Measurements from ENCODE around the gene DSG3. TPM values are rescaled to one million over a fixed set of nuclear protein-coding genes. Genes with fewer than 3 reads are reported as not detected.
A peak's percentile ranks its signal among the peaks of the same experiment; 100 is the strongest.

Gene DSG3
- total RNA-seq, 1 donor from 2014 or later: 1.1 TPM

DNA sequence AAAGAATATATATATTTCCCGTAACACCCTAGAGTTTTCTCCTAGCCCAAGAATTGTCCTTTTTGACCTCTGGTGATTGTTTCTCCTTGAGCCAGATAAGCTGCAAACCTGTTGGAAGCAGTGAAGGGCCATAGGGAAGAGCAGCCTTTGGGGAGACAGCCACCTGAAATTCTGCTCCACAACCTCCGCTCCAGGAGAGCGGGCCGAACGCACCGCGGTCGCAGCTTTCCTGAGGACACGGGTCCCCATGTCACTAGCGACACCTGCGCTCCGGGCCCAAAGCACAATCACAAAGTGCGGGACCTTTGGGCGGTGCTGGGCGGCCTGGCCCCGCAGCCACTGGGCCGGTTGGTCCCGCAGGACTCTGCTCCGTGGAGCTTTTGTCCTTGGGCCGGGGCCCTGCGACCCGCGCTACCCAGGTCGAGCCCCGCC, 49.9 kb downstream of the DSG3 start:
- Mint-ChIP-seq H3K27me3 (no peaks in the 10 kb centered on the region), H3K4me1 (ENCODE audit: unreplicated experiment) (peaks cover 13% of the 10 kb centered on the region), H3K36me3 (peaks cover 7% of the 10 kb centered on the region), H3K9me3 (no peaks in the 10 kb centered on the region), H3K4me3 (peak overlapping the region; percentile 95), H3K27ac (peak overlapping the region; percentile 76)
- DNase-seq (ENCODE audit: extremely low spot score, unreplicated experiment): no peak
- TF ChIP-seq, protein P1, sequence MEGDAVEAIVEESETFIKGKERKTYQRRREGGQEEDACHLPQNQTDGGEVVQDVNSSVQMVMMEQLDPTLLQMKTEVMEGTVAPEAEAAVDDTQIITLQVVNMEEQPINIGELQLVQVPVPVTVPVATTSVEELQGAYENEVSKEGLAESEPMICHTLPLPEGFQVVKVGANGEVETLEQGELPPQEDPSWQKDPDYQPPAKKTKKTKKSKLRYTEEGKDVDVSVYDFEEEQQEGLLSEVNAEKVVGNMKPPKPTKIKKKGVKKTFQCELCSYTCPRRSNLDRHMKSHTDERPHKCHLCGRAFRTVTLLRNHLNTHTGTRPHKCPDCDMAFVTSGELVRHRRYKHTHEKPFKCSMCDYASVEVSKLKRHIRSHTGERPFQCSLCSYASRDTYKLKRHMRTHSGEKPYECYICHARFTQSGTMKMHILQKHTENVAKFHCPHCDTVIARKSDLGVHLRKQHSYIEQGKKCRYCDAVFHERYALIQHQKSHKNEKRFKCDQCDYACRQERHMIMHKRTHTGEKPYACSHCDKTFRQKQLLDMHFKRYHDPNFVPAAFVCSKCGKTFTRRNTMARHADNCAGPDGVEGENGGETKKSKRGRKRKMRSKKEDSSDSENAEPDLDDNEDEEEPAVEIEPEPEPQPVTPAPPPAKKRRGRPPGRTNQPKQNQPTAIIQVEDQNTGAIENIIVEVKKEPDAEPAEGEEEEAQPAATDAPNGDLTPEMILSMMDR (conservative IDR thresholded peaks at IDR 0.05): no peak

GRCh38 chr18:31497836-31498573, 50.5 kb downstream of the DSG3 start, which contains the start of gene DSG2:
TSS of gene DSG2 (plus strand) at chr18:31498177. CDS start at chr18:31498252, 75 bp downstream.
- H3K36me3 Mint-ChIP-seq: peaks cover 7% of the 10 kb centered on the region
- H3K27me3 Mint-ChIP-seq: no peaks in the 10 kb centered on the region
- H3K4me3 Mint-ChIP-seq: peak within 1 kb of the TSS; percentile 95
- TF ChIP-seq, protein P1 (conservative IDR thresholded peaks at IDR 0.05): no peak
- peak within 1 kb of the TSS; percentile 93 for H3K27ac Mint-ChIP-seq
- no peaks in the 10 kb centered on the region for H3K9me3 Mint-ChIP-seq
- peak; percentile 84 for DNase-seq (ENCODE audit: extremely low spot score, unreplicated experiment)
- peaks cover 13% of the 10 kb centered on the region for H3K4me1 Mint-ChIP-seq (ENCODE audit: unreplicated experiment)

GRCh38 chr18:31498574-31499524, 51.3 kb downstream of the DSG3 start:
- Mint-ChIP-seq H3K27me3 (no peaks in the 10 kb centered on the region), H3K4me1 (ENCODE audit: unreplicated experiment) (peaks cover 13% of the 10 kb centered on the region), H3K9me3 (no peaks in the 10 kb centered on the region), H3K4me3 (peak overlapping the region; percentile 95), H3K36me3 (peaks cover 7% of the 10 kb centered on the region), H3K27ac (peak overlapping the region; percentile 93)
- DNase-seq (ENCODE audit: extremely low spot score, unreplicated experiment): no peak
- TF ChIP-seq, protein P1 (conservative IDR thresholded peaks at IDR 0.05): no peak

DNA sequence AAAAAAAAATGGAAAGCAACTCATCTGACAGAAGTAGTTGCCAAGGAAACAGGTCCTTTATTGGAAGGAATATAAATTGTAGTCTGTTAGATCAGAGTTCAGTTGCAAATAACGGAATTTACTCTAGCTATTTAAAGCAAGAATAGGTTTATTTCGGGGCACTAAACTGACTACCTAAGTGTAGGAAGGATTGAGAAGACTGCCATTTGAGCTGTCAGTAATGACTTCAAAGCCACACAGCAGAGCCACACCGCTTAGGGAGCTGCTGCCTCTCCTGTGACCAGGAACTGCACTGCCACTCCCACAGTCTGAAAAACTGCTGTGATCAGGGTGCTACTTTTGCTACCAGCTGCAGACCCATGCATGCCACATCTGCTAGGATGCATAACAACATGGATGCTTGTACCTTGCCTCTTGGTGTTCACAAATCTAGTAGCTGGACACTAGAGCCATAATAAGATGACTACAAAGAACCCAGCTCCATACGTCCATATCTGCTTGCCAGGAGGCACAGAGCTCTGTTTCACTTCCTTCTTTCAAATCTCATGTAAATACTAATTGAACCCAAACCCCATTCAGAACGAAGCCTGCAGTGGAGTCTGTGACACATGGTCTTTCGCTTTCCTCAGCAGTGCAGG, 52.6 kb downstream of the DSG3 start:
- DNase-seq (ENCODE audit: extremely low spot score, unreplicated experiment): no peak
- H3K4me1 Mint-ChIP-seq (ENCODE audit: unreplicated experiment): peaks cover 13% of the 10 kb centered on the region
- TF ChIP-seq, protein P1 (conservative IDR thresholded peaks at IDR 0.05): no peak
- H3K9me3 Mint-ChIP-seq: no peaks in the 10 kb centered on the region
- H3K36me3 Mint-ChIP-seq: peaks cover 7% of the 10 kb centered on the region
- H3K4me3 Mint-ChIP-seq: peak overlapping the region; percentile 55
- peak overlapping the region; percentile 83 for H3K27ac Mint-ChIP-seq
- H3K27me3 Mint-ChIP-seq: no peaks in the 10 kb centered on the region

DNA sequence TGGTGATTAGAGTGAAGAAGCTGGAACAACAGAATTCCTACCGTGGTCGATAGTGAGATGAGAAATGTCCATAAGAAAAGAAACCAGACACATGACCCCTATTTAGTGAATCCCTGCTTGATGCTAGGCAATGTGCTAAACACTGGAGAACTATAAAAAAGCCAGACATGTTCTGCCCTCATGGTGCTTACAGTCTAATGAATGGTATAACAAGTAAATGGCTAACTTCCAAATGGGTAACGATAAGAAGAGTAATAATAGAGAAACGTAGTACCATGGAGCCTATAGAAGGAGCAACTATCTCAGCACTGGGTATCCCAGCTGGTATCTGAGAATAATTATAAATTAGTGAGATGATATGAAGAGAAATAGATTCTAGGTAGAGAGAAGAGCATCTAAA, 55.5 kb downstream of the DSG3 start:
- Mint-ChIP-seq H3K27me3 (no peaks in the 10 kb centered on the region), H3K27ac (no peak overlapping the region), H3K4me1 (ENCODE audit: unreplicated experiment) (peaks cover 13% of the 10 kb centered on the region), H3K36me3 (peaks cover 15% of the 10 kb centered on the region), H3K9me3 (no peaks in the 10 kb centered on the region), H3K4me3 (no peak overlapping the region)
- DNase-seq (ENCODE audit: extremely low spot score, unreplicated experiment): no peak
- TF ChIP-seq, protein P1 (conservative IDR thresholded peaks at IDR 0.05): no peak
